ENCODE measurements around the gene EIF4G2. TPM values are rescaled to one million over a fixed set of nuclear protein-coding genes. Genes with fewer than 3 reads are reported as not detected.
"Not testable (repeated sequence)": the region's sequence is repeated elsewhere in the genome, so short reads cannot be mapped to it uniquely, and the experiment has no call there.

The EIF4G2 gene
- total RNA-seq = 1,071 and 1,120 TPM in 2 replicates

GRCh38 chr11:10808553-10809372 lies at the start of gene EIF4G2:
Gene EIF4G2, minus strand, starts transcription at chr11:10808926.
- Mint-ChIP-seq H3K4me1 (peaks cover 31% of the 10 kb centered on the region), H3K27me3 (no peaks in the 10 kb centered on the region), H3K36me3 (ENCODE audit: low read depth) (peaks cover 43% of the 10 kb centered on the region), H3K4me3 (peak within 1 kb of the TSS; percentile 95), H3K27ac (peak within 1 kb of the TSS; percentile 98), H3K9me3 (no peaks in the 10 kb centered on the region)
- intact Hi-C loops (cut with micrococcal nuclease) = loop anchor here (1.0 to 5.0 kb wide), 6 partner anchors 50 to 1496 kb away; partner anchors contain the start of genes AMPD3, CTR9, TMEM41B and ZBED5
- peak; percentile 99 for DNase-seq

- peak within 1 kb of the TSS; percentile 100 for H3K4me3 Mint-ChIP-seq
- no peaks in the 10 kb centered on the region for H3K9me3 Mint-ChIP-seq
- peaks cover 35% of the 10 kb centered on the region for H3K4me1 Mint-ChIP-seq
- peak within 1 kb of the TSS; percentile 100 for H3K27ac Mint-ChIP-seq
- DNase-seq = peak; percentile 99
- peaks cover 30% of the 10 kb centered on the region for H3K36me3 Mint-ChIP-seq (ENCODE audit: low read depth)
- no peaks in the 10 kb centered on the region for H3K27me3 Mint-ChIP-seq
- intact Hi-C loops (cut with micrococcal nuclease) = loop anchor here (1.0 to 5.0 kb wide), 8 partner anchors 21 to 1396 kb away; partner anchors contain the start of genes AMPD3, CTR9, EIF4G2 and USP47
Observed at GRCh38 chr11:10857709-10858438, 49.1 kb upstream of the EIF4G2 start, which contains the start of gene ZBED5. Gene ZBED5, minus strand, starts transcription at chr11:10858053. Its CDS starts 3,108 bp downstream, at chr11:10854945.

DNA sequence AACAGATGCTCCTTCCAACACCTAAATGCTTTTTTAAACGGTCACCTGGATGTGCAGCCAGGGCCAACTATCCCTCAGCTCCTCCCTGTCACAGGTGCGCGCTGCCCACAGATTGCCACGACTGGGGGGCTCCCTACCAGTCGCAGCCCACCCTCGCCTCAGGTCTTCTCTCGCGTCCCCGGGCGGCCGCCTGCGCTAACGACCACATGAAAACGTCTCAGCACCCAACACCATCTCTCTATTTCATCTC lies 48.7 kb upstream of the EIF4G2 start:
- Mint-ChIP-seq H3K9me3 (no peaks in the 10 kb centered on the region), H3K27ac (peak overlapping the region; percentile 100), H3K4me1 (peaks cover 32% of the 10 kb centered on the region), H3K27me3 (no peaks in the 10 kb centered on the region), H3K36me3 (ENCODE audit: low read depth) (peaks cover 33% of the 10 kb centered on the region), H3K4me3 (peak overlapping the region; percentile 100)
- intact Hi-C loops (cut with micrococcal nuclease) = loop anchor here (5.0 kb wide), 3 partner anchors 400 to 1395 kb away; partner anchors contain the start of genes AMPD3, USP47 and ZNF143
- DNase-seq = no peak

DNA sequence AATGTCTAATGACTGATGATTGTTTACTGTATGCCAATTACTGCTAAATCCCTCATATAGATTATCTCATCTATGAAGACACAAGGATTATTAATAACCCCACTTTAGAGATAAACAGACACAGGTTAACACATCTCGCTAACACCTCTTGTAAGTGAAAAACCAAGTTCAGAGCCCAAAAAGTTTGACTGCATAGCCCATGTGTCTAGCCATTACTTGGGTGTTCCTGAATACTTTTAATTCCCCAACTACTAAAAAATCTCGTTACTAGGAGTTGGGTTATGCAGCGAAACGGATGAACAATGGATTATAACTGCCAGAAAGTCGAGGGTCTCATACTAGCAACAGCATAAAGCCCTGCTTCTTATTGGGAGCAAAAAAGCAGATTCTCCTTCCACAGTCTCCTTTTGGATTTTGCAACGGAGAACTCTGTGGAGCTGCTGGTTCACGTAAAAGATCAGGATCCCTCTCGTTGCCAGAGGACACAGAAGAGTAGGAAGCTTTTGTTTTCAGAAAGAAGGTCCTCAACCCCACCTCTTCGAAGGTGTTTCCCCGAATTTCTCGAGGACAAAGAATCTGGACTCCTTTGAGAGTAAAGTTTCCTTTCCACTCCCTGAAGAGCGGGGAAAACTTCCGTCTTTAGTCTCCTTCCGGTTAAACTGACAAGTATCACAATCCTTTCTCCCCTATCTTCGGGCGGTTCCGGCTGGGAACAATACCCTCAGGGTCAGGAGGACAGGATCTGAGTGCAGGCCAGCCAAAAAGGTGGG lies 48.1 kb upstream of the EIF4G2 start:
- Mint-ChIP-seq H3K4me1 (peaks cover 34% of the 10 kb centered on the region), H3K36me3 (ENCODE audit: low read depth) (peaks cover 38% of the 10 kb centered on the region), H3K27ac (peak overlapping the region; percentile 100), H3K4me3 (peak overlapping the region; percentile 100), H3K27me3 (no peaks in the 10 kb centered on the region), H3K9me3 (no peaks in the 10 kb centered on the region)
- intact Hi-C loops (cut with micrococcal nuclease) = loop anchor here (5.0 kb wide), 3 partner anchors 400 to 1395 kb away; partner anchors contain the start of genes AMPD3, USP47 and ZNF143
- peak; percentile 82 for DNase-seq

GRCh38 chr11:10855295-10855694 lies 46.6 kb upstream of the EIF4G2 start:
- H3K9me3 Mint-ChIP-seq = no peaks in the 10 kb centered on the region
- H3K4me1 Mint-ChIP-seq = peaks cover 32% of the 10 kb centered on the region
- no peak overlapping the region for H3K27ac Mint-ChIP-seq
- H3K27me3 Mint-ChIP-seq = no peaks in the 10 kb centered on the region
- intact Hi-C loops (cut with micrococcal nuclease) = loop anchor here (5.0 kb wide), 3 partner anchors 398 to 1393 kb away; partner anchors contain the start of genes AMPD3, USP47 and ZNF143
- DNase-seq = peak; percentile 53
- H3K36me3 Mint-ChIP-seq (ENCODE audit: low read depth) = peaks cover 43% of the 10 kb centered on the region
- H3K4me3 Mint-ChIP-seq = no peak overlapping the region

GRCh38 chr11:10847960-10848860 lies 39.5 kb upstream of the EIF4G2 start:
- peaks cover 39% of the 10 kb centered on the region for H3K36me3 Mint-ChIP-seq (ENCODE audit: low read depth)
- intact Hi-C loops (cut with micrococcal nuclease) = no loop called here
- H3K27me3 Mint-ChIP-seq = no peaks in the 10 kb centered on the region
- H3K27ac Mint-ChIP-seq = no peak overlapping the region
- H3K9me3 Mint-ChIP-seq = peaks cover 3% of the 10 kb centered on the region
- no peak for DNase-seq
- no peak overlapping the region for H3K4me3 Mint-ChIP-seq
- peaks cover 7% of the 10 kb centered on the region for H3K4me1 Mint-ChIP-seq

DNA sequence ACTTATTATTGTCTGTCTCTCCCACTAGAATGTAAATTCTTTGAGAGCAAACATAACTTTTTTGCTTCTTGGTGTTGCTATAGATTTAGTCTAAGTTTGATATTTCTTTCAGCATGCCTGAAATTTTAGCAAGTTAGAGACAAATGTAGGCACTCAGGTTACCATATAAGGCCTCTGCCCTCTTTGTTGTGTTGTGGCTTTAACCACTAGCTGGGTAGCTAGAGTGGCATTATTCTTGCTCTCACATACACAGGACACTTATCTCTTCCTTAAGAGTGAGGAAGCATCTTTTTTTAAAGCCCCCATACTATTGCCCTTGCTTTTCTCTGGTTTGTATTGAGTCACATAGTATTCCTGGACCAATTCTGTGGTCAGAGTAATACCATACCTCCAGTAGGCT lies 37.9 kb upstream of the EIF4G2 start:
- peaks cover 26% of the 10 kb centered on the region for H3K36me3 Mint-ChIP-seq (ENCODE audit: low read depth)
- H3K27me3 Mint-ChIP-seq = no peaks in the 10 kb centered on the region

DNA sequence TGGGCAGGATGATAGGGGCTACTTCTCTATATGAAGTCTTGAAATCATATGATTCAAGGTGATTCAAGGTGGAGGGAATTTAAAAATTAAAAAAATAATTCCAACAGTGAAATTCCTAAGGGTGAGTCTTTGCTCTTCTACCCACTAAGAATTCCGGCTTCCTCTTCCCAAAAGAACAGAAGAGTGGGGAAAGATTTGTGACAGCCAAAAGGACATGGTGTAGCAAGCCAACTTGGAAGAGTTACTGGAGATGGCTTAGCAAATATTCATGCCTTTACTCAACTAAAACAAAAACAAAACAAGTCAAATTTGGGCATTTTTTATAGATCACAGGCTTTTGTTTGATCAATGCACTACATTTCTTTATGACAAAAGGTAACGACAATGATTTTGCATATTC lies 36.9 kb upstream of the EIF4G2 start:
- no peak for DNase-seq
- Mint-ChIP-seq H3K27ac (no peak overlapping the region), H3K9me3 (peaks cover 3% of the 10 kb centered on the region), H3K27me3 (no peaks in the 10 kb centered on the region), H3K36me3 (ENCODE audit: low read depth) (peaks cover 23% of the 10 kb centered on the region), H3K4me3 (no peak overlapping the region), H3K4me1 (peaks cover 2% of the 10 kb centered on the region)
- intact Hi-C loops (cut with micrococcal nuclease) = no loop called here

More for the DNA sequence above, 37.9 kb upstream of the EIF4G2 start:
- Mint-ChIP-seq H3K4me1 (peaks cover 2% of the 10 kb centered on the region), H3K27ac (no peak overlapping the region), H3K4me3 (no peak overlapping the region), H3K9me3 (peaks cover 3% of the 10 kb centered on the region)
- DNase-seq = no peak
- intact Hi-C loops (cut with micrococcal nuclease) = no loop called here

DNA sequence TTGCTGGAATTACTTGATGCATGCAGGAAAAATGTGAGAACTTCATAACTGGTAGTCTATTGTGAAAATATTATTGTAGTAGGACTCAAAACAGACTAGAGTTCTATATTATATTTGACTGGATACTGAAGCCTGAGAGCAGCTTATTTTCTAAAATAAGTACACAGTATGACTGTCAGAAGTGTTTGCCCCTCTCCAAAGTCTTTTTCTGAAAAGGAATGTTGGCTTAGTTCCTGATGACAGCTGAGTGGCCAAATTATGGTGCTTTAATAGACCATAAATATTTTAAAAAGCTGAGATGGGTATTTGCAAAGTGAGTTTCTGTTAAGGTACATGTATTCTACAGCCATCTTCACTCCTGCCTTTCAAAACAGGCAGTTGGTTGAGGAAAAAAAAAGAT lies 36.1 kb upstream of the EIF4G2 start:
- DNase-seq = no peak
- no peak overlapping the region for H3K27ac Mint-ChIP-seq
- no peaks in the 10 kb centered on the region for H3K27me3 Mint-ChIP-seq
- peaks cover 3% of the 10 kb centered on the region for H3K9me3 Mint-ChIP-seq
- H3K36me3 Mint-ChIP-seq (ENCODE audit: low read depth) = peaks cover 21% of the 10 kb centered on the region
- intact Hi-C loops (cut with micrococcal nuclease) = no loop called here
- peaks cover 2% of the 10 kb centered on the region for H3K4me1 Mint-ChIP-seq
- no peak overlapping the region for H3K4me3 Mint-ChIP-seq

DNA sequence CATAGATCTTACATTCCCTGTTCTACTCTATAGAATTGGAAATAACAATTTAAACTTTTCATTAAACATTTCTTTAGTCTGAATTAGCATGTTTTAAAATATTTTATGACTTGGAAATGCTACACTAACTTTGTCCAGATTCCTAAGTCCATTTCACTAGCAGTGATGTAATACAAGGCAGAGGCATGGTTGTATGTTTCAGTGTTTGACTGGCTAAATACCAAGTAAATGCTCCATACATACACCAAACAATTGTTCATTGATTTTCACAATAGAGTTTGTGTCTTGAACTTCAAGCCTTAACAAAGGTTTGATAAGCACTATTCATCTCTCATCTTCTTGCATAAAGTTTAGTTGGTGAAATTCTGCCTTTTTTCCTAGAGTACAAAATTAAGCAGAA lies 35.6 kb upstream of the EIF4G2 start:
- Mint-ChIP-seq H3K36me3 (ENCODE audit: low read depth) (peaks cover 18% of the 10 kb centered on the region), H3K27ac (no peak overlapping the region), H3K9me3 (peaks cover 3% of the 10 kb centered on the region), H3K27me3 (no peaks in the 10 kb centered on the region), H3K4me1 (peaks cover 2% of the 10 kb centered on the region), H3K4me3 (no peak overlapping the region)
- intact Hi-C loops (cut with micrococcal nuclease) = no loop called here
- DNase-seq = no peak

GRCh38 chr11:10838881-10839280 lies 30.2 kb upstream of the EIF4G2 start:
- H3K27ac Mint-ChIP-seq = no peak overlapping the region
- intact Hi-C loops (cut with micrococcal nuclease) = no loop called here
- peaks cover 4% of the 10 kb centered on the region for H3K36me3 Mint-ChIP-seq (ENCODE audit: low read depth)
- peaks cover 2% of the 10 kb centered on the region for H3K4me1 Mint-ChIP-seq
- no peak overlapping the region for H3K4me3 Mint-ChIP-seq
- H3K9me3 Mint-ChIP-seq = no peaks in the 10 kb centered on the region
- H3K27me3 Mint-ChIP-seq = no peaks in the 10 kb centered on the region
- DNase-seq = no peak

- no peaks in the 10 kb centered on the region for H3K9me3 Mint-ChIP-seq
- H3K4me1 Mint-ChIP-seq = peaks cover 2% of the 10 kb centered on the region
- H3K27me3 Mint-ChIP-seq = no peaks in the 10 kb centered on the region
- no peak overlapping the region for H3K4me3 Mint-ChIP-seq
- no peak overlapping the region for H3K27ac Mint-ChIP-seq
- peaks cover 1% of the 10 kb centered on the region for H3K36me3 Mint-ChIP-seq (ENCODE audit: low read depth)
- intact Hi-C loops (cut with micrococcal nuclease) = no loop called here
- no peak for DNase-seq
Observed at GRCh38 chr11:10838083-10838482, 29.4 kb upstream of the EIF4G2 start.

GRCh38 chr11:10836884-10837283 lies 28.2 kb upstream of the EIF4G2 start:
- H3K27me3 Mint-ChIP-seq; H3K36me3 Mint-ChIP-seq (ENCODE audit: low read depth); H3K4me1 Mint-ChIP-seq; H3K9me3 Mint-ChIP-seq; DNase-seq; intact Hi-C loops (cut with micrococcal nuclease); H3K4me3 Mint-ChIP-seq; H3K27ac Mint-ChIP-seq: not testable (repeated sequence)
